GM12878 (cell line): ENCODE data around the gene SSH3. TPM values are rescaled to one million over a fixed set of nuclear protein-coding genes. Genes with fewer than 3 reads are reported as not detected.

Source experiments
- BCL3 ChIP-seq: IDR thresholded peaks from 2 replicates; pipeline ENCODE4 v1.6.1; 2011; ENCODE audit warnings: borderline replicate concordance, low read depth, mild to moderate bottlenecking, moderate library complexity, low read length; ENCODE audit not compliant: insufficient read depth, poor library complexity, severe bottlenecking
- BHLHE40 ChIP-seq, 2 experiments: fragments of 450-650 bp in 1 of 2; IDR thresholded peaks; 2 replicates each; pipeline ENCODE4 v1.6.1; 2011 to 2017; ENCODE audit warnings: low read depth in 2 of 2, borderline replicate concordance in 1 of 2, improper control_type of control experiment in 1 of 2, low read length in 1 of 2, mild to moderate bottlenecking in 1 of 2
- MAX ChIP-seq: IDR thresholded peaks from 2 replicates; pipeline ENCODE4 v1.6.1; 2012; ENCODE audit warnings: low read depth, low read length, improper control_type of control experiment
- PKNOX1 ChIP-seq: fragments of 450-650 bp; IDR thresholded peaks from 2 replicates; pipeline ENCODE4 v1.6.1; 2016; ENCODE audit warnings: mild to moderate bottlenecking
- RBBP5 ChIP-seq: fragments of 200-600 bp; sonication (generic); conservative IDR thresholded peaks from 2 replicates; pipeline ENCODE4 v1.6.1; 2016
- polyA plus RNA-seq, 11 experiments: library from polyadenylated mRNA; depleted of rRNA in 4 of 11; unstranded in 6 of 11; stranded (reverse) in 5 of 11; fragments of >200 nt; fragmentation: Nextera tagmentation in 4 of 11; fragmentation: Illumina TruSeq in 1 of 11; extraction: Ambion mirVana in 4 of 11; extraction: Trizol in 1 of 11; gene quantifications; 1 replicate in 1 of 11; 2 replicates in 10 of 11; pipeline versions ENCODE4 v1.2.1 to v1.2.3, GENCODE V29; 2011 to 2016; ENCODE audit warnings: inconsistent platforms in 2 of 11, missing spikeins in 2 of 11, low read depth in 1 of 11
- total RNA-seq, 4 experiments: library from RNA; depleted of rRNA in 3 of 4; stranded (reverse); fragments of >200 nt in 3 of 4; fragmentation: Illumina TruSeq in 1 of 4; extraction: Trizol in 1 of 4; gene quantifications; 2 replicates each; pipeline versions ENCODE4 v1.2.1 to v1.2.3, GENCODE V29; 2013 to 2021

Gene SSH3
- total and polyA plus RNA-seq, 10 of the 15 experiments (the other 5 are each of a cell fraction or from before 2014, with no cell fraction given): 0.05 to 0.83 (median 0.28) TPM; not detected in 3

- TF ChIP-seq BCL3 (peak; percentile 14), PKNOX1 (peak; percentile 72), BHLHE40 (IDR thresholded peaks at IDR 0.05; ENCODE audit: borderline replicate concordance in 1 of 2, low read depth in 2 of 2, low read length in 1 of 2) (peak; percentile 65 to 80; a peak in 2 of 4 replicates), MAX (0 out of 2 replicates have a peak, but pooled peaks have one; percentile 5), RBBP5 (no peak)
Measured at GRCh38 chr11:67277231-67277961, 25.9 kb upstream of the SSH3 start (continued).
